Ovary (tissue), 3 donors: ENCODE measurements around the gene PLCB1.

Experiments used
- EP300 ChIP-seq: sonication (generic); formaldehyde crosslinking; IDR thresholded peaks from one replicate; pipeline ENCODE4 v1.6.1; 2017; ENCODE audit warnings: antibody characterized with exemption
- POLR2A ChIP-seq: fragments of 450-650 bp; IDR thresholded peaks from one replicate; pipeline ENCODE4 v1.6.1; 2017; ENCODE audit warnings: antibody characterized with exemption, mild to moderate bottlenecking, moderate library complexity
- TF ChIP-seq, protein P1 (sequence below), 3 donors: fragments of 450-650 bp in 2 of 3; fragments of 200-600 bp in 1 of 3; IDR thresholded peaks; one replicate each; pipeline versions ENCODE4 v1.5.1 to v1.8.0; 2016 to 2022; ENCODE audit warnings: antibody characterized with exemption in 3 of 3, mild to moderate bottlenecking in 1 of 3
- donor health status: DM: no; HTN: no; CAD: no.

- TF ChIP-seq, protein P1, sequence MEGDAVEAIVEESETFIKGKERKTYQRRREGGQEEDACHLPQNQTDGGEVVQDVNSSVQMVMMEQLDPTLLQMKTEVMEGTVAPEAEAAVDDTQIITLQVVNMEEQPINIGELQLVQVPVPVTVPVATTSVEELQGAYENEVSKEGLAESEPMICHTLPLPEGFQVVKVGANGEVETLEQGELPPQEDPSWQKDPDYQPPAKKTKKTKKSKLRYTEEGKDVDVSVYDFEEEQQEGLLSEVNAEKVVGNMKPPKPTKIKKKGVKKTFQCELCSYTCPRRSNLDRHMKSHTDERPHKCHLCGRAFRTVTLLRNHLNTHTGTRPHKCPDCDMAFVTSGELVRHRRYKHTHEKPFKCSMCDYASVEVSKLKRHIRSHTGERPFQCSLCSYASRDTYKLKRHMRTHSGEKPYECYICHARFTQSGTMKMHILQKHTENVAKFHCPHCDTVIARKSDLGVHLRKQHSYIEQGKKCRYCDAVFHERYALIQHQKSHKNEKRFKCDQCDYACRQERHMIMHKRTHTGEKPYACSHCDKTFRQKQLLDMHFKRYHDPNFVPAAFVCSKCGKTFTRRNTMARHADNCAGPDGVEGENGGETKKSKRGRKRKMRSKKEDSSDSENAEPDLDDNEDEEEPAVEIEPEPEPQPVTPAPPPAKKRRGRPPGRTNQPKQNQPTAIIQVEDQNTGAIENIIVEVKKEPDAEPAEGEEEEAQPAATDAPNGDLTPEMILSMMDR (IDR thresholded peaks at IDR 0.05): no peak
- TF ChIP-seq POLR2A (no peak), EP300 (no peak)
These were observed 210.3 kb downstream of the PLCB1 start for GRCh38 chr20:8342391-8342790.
